ENCODE measurements around the gene SCTR. TPM values are rescaled to one million over a fixed set of nuclear protein-coding genes. Genes with fewer than 3 reads are reported as not detected.

SCTR gene
- total RNA-seq, 1 experiment from 2014 or later, result not detected

GRCh38 chr2:119440501-119440870, 83.8 kb downstream of the SCTR start (continued):
- TF ChIP-seq STAT6 (CRISPR knock-in tag; conservative IDR thresholded peaks at IDR 0.05; ENCODE audit: low read depth) (no peak), CTCF (IDR thresholded peaks at IDR 0.05) (no peak), IRF2 (CRISPR knock-in tag; IDR thresholded peaks at IDR 0.05; ENCODE audit: borderline replicate concordance, low read depth) (no peak), USF2 (CRISPR knock-in tag; IDR thresholded peaks at IDR 0.05) (no peak), E2F5 (CRISPR knock-in tag; IDR thresholded peaks at IDR 0.05) (no peak), NFE2L1 (CRISPR knock-in tag; IDR thresholded peaks at IDR 0.05) (no peak), ETV6 (CRISPR knock-in tag; IDR thresholded peaks at IDR 0.05) (no peak), SMAD4 (CRISPR knock-in tag; IDR thresholded peaks at IDR 0.05) (no peak)

- H3K4me3 Mint-ChIP-seq, result no peak overlapping the region
- H3K4me1 Mint-ChIP-seq, result peaks cover 11% of the 10 kb centered on the region; the same call in 1 of the 2 replicates
- H3K27ac Mint-ChIP-seq, result no peak overlapping the region
- ChIA-PET CTCF (interaction anchor here (0.9 to 1.4 kb wide), 3 partner anchors 12 to 37 kb away, joined by 4 to 5 read pairs (median 4); no protein-coding TSS in a partner anchor), POLR2A (no interaction called here)
- no peaks in the 10 kb centered on the region for H3K9me3 Mint-ChIP-seq
- DNase-seq (ENCODE audit: low spot score), result no peak
- no peaks in the 10 kb centered on the region for H3K27me3 Mint-ChIP-seq (ENCODE audit: low read depth)
- H3K36me3 Mint-ChIP-seq, result 0 out of 2 replicates have a peak, but pooled peaks cover 5% of the 10 kb centered on the region
- ATAC-seq, result no peak
- TF ChIP-seq SMAD4 (CRISPR knock-in tag; IDR thresholded peaks at IDR 0.05) (no peak), ZNF281 (CRISPR knock-in tag; IDR thresholded peaks at IDR 0.05) (no peak), GRHL2 (CRISPR knock-in tag; IDR thresholded peaks at IDR 0.05; ENCODE audit: insufficient replicate concordance, severe bottlenecking) (no peak), NFE2L1 (CRISPR knock-in tag; IDR thresholded peaks at IDR 0.05) (no peak), ZNF396 (CRISPR knock-in tag; IDR thresholded peaks at IDR 0.05; ENCODE audit: borderline replicate concordance) (no peak), SP1 (CRISPR knock-in tag; conservative IDR thresholded peaks at IDR 0.05) (no peak), EMX1 (CRISPR knock-in tag; IDR thresholded peaks at IDR 0.05) (no peak), TCF7 (CRISPR knock-in tag; IDR thresholded peaks at IDR 0.05; ENCODE audit: low read depth) (no peak), FOXP4 (CRISPR knock-in tag; IDR thresholded peaks at IDR 0.05) (no peak), FOXK1 (CRISPR knock-in tag; IDR thresholded peaks at IDR 0.05) (no peak), USF2 (CRISPR knock-in tag; IDR thresholded peaks at IDR 0.05) (no peak), CBFB (CRISPR knock-in tag; IDR thresholded peaks at IDR 0.05; ENCODE audit: low read depth) (no peak), ERG (CRISPR knock-in tag; IDR thresholded peaks at IDR 0.05) (no peak)
Observed at GRCh38 chr2:119439574-119440500, 84.4 kb downstream of the SCTR start.
